Karpas-422 (cell line): ENCODE results near the gene DGKZ. TPM values are rescaled to one million over a fixed set of nuclear protein-coding genes. Genes with fewer than 3 reads are reported as not detected.

Source experiments
- DNase-seq: peaks from one replicate; pipeline ENCODE4 v3.0.0-alpha.2; 2015
- H2AFZ ChIP-seq: fragments of 200-600 bp; sonication (generic); 2 replicates; pipeline ENCODE4 v1.6.1; 2014; ENCODE audit warnings: antibody characterized with exemption, low read length, mixed read lengths
- H3K27ac ChIP-seq: fragments of 200-600 bp; sonication (generic); 2 replicates; pipeline ENCODE4 v1.5.1; 2014; ENCODE audit warnings: mild to moderate bottlenecking, low read length, moderate library complexity
- H3K27me3 ChIP-seq: fragments of 200-600 bp; sonication (generic); 2 replicates; pipeline ENCODE4 v1.6.1; 2014; ENCODE audit warnings: low read length, mixed read lengths
- H3K36me3 ChIP-seq: fragments of 200-600 bp; sonication (generic); 2 replicates; pipeline ENCODE4 v1.6.1; 2014; ENCODE audit warnings: low read length, mixed read lengths; ENCODE audit not compliant: insufficient read depth
- H3K4me1 ChIP-seq: fragments of 200-600 bp; sonication (generic); 2 replicates; pipeline ENCODE4 v1.6.1; 2014; ENCODE audit warnings: mild to moderate bottlenecking, low read length, mixed read lengths
- H3K4me2 ChIP-seq: fragments of 200-600 bp; sonication (generic); 2 replicates; pipeline ENCODE4 v1.6.1; 2014; ENCODE audit warnings: low read length, low read depth, mild to moderate bottlenecking; ENCODE audit not compliant: poor library complexity, severe bottlenecking
- H3K4me3 ChIP-seq: fragments of 200-600 bp; sonication (generic); 2 replicates; pipeline ENCODE4 v1.5.1; 2014; ENCODE audit warnings: mild to moderate bottlenecking, antibody characterized with exemption, low read length, mixed read lengths
- H3K79me2 ChIP-seq: fragments of 200-600 bp; sonication (generic); 2 replicates; pipeline ENCODE4 v1.6.1; 2014; ENCODE audit warnings: mild to moderate bottlenecking, low read length, mixed read lengths
- H3K9ac ChIP-seq: fragments of 200-600 bp; sonication (generic); 2 replicates; pipeline ENCODE4 v1.6.0; 2014; ENCODE audit warnings: low read length
- H3K9me2 ChIP-seq: fragments of 200-600 bp; sonication (generic), shearing (Covaris generic); replicated peaks from 2 replicates; pipeline ENCODE4 v1.6.0; 2014; ENCODE audit warnings: mild to moderate bottlenecking, low read length, moderate library complexity; ENCODE audit not compliant: insufficient read depth
- H3K9me3 ChIP-seq: fragments of 300-700, 200-600 bp; sonication (generic); 2 replicates; pipeline ENCODE4 v1.6.1; 2014; ENCODE audit warnings: low read length, mixed read lengths
- H4K20me1 ChIP-seq: fragments of 200-600 bp; sonication (generic); 2 replicates; pipeline ENCODE4 v1.6.1; 2014; ENCODE audit warnings: mild to moderate bottlenecking, antibody characterized with exemption, low read length, low read depth; ENCODE audit not compliant: insufficient read depth
- total RNA-seq: library from RNA; depleted of rRNA; stranded (reverse); fragments of >200 nt; shearing (Covaris generic); gene quantifications from 2 replicates; pipeline ENCODE4 v1.2.3, GENCODE V29; 2014; ENCODE audit warnings: low replicate concordance

The DGKZ gene
- total RNA-seq, 1 experiment from 2014 or later = 59.4 TPM

GRCh38 chr11:46383974-46384701 is 36.9 kb downstream of the DGKZ start:
- no peak for DNase-seq
- no peak overlapping the region for H3K4me3 ChIP-seq
- no peaks in the 10 kb centered on the region for H3K9me3 ChIP-seq
- no peaks in the 10 kb centered on the region for H3K36me3 ChIP-seq
- H3K9me2 ChIP-seq = no peaks in the 10 kb centered on the region
- H3K4me2 ChIP-seq = no peak overlapping the region
- no peak overlapping the region for H2AFZ ChIP-seq
- H4K20me1 ChIP-seq = peaks cover 8% of the 10 kb centered on the region; the same call in 1 of the 2 replicates
- no peaks in the 10 kb centered on the region for H3K79me2 ChIP-seq
- peaks cover 32% of the 10 kb centered on the region for H3K4me1 ChIP-seq
- H3K27me3 ChIP-seq = no peaks in the 10 kb centered on the region
- no peak overlapping the region for H3K9ac ChIP-seq
- H3K27ac ChIP-seq = no peak overlapping the region

GRCh38 chr11:46385169-46386004 is 38.1 kb downstream of the DGKZ start:
- Histone ChIP-seq H3K4me1 (peaks cover 38% of the 10 kb centered on the region), H3K36me3 (no peaks in the 10 kb centered on the region), H4K20me1 (peaks cover 7% of the 10 kb centered on the region; the same call in 1 of the 2 replicates), H2AFZ (no peak overlapping the region), H3K4me2 (no peak overlapping the region), H3K79me2 (no peaks in the 10 kb centered on the region), H3K27ac (no peak overlapping the region), H3K9me2 (no peaks in the 10 kb centered on the region), H3K9ac (no peak overlapping the region), H3K9me3 (no peaks in the 10 kb centered on the region), H3K27me3 (no peaks in the 10 kb centered on the region), H3K4me3 (no peak overlapping the region)
- DNase-seq = no peak

GRCh38 chr11:46386005-46386578 is 38.8 kb downstream of the DGKZ start:
- Histone ChIP-seq H3K4me3 (no peak overlapping the region), H3K36me3 (no peaks in the 10 kb centered on the region), H3K9ac (no peak overlapping the region), H3K27ac (no peak overlapping the region), H3K79me2 (no peaks in the 10 kb centered on the region), H3K9me3 (no peaks in the 10 kb centered on the region), H3K9me2 (no peaks in the 10 kb centered on the region), H3K4me1 (peaks cover 31% of the 10 kb centered on the region), H2AFZ (no peak overlapping the region), H3K4me2 (no peak overlapping the region), H3K27me3 (no peaks in the 10 kb centered on the region), H4K20me1 (peaks cover 4% of the 10 kb centered on the region; the same call in 1 of the 2 replicates)
- DNase-seq = no peak

- no peak for DNase-seq
- no peak overlapping the region for H3K9ac ChIP-seq
- H3K36me3 ChIP-seq = no peaks in the 10 kb centered on the region
- peaks cover 29% of the 10 kb centered on the region for H3K4me1 ChIP-seq
- no peaks in the 10 kb centered on the region for H3K27me3 ChIP-seq
- H3K79me2 ChIP-seq = no peaks in the 10 kb centered on the region
- no peaks in the 10 kb centered on the region for H3K9me2 ChIP-seq
- no peak overlapping the region for H3K4me2 ChIP-seq
- no peak overlapping the region for H3K27ac ChIP-seq
- no peak overlapping the region for H3K4me3 ChIP-seq
- no peaks in the 10 kb centered on the region for H3K9me3 ChIP-seq
- peaks cover 4% of the 10 kb centered on the region; the same call in 1 of the 2 replicates for H4K20me1 ChIP-seq
- H2AFZ ChIP-seq = no peak overlapping the region
These were observed 39.4 kb downstream of the DGKZ start for GRCh38 chr11:46386674-46387073.

GRCh38 chr11:46387456-46387855 is 40.2 kb downstream of the DGKZ start:
- H3K9ac ChIP-seq = no peak overlapping the region
- H3K79me2 ChIP-seq = no peaks in the 10 kb centered on the region
- no peaks in the 10 kb centered on the region for H3K9me3 ChIP-seq
- peaks cover 26% of the 10 kb centered on the region for H3K4me1 ChIP-seq
- no peaks in the 10 kb centered on the region for H3K36me3 ChIP-seq
- peaks cover 1% of the 10 kb centered on the region; the same call in 1 of the 2 replicates for H4K20me1 ChIP-seq
- H3K4me2 ChIP-seq = no peak overlapping the region
- H3K27me3 ChIP-seq = no peaks in the 10 kb centered on the region
- no peak overlapping the region for H2AFZ ChIP-seq
- H3K27ac ChIP-seq = no peak overlapping the region
- DNase-seq = no peak
- H3K4me3 ChIP-seq = no peak overlapping the region
- H3K9me2 ChIP-seq = no peaks in the 10 kb centered on the region

GRCh38 chr11:46387919-46388618 is 40.8 kb downstream of the DGKZ start:
- H2AFZ ChIP-seq = no peak overlapping the region
- H3K4me2 ChIP-seq = no peak overlapping the region
- no peak for DNase-seq
- no peak overlapping the region for H3K27ac ChIP-seq
- no peaks in the 10 kb centered on the region for H3K27me3 ChIP-seq
- no peaks in the 10 kb centered on the region for H3K9me2 ChIP-seq
- no peaks in the 10 kb centered on the region for H3K79me2 ChIP-seq
- H3K9ac ChIP-seq = no peak overlapping the region
- no peaks in the 10 kb centered on the region for H3K9me3 ChIP-seq
- no peak overlapping the region for H3K4me3 ChIP-seq
- H3K36me3 ChIP-seq = no peaks in the 10 kb centered on the region
- peaks cover 5% of the 10 kb centered on the region; the same call in 1 of the 2 replicates for H4K20me1 ChIP-seq
- peaks cover 30% of the 10 kb centered on the region for H3K4me1 ChIP-seq

GRCh38 chr11:46388619-46389449 is 41.6 kb downstream of the DGKZ start:
- Histone ChIP-seq H3K27ac (no peak overlapping the region), H3K9me3 (no peaks in the 10 kb centered on the region), H3K9ac (no peak overlapping the region), H3K9me2 (no peaks in the 10 kb centered on the region), H3K27me3 (no peaks in the 10 kb centered on the region), H4K20me1 (peaks cover 11% of the 10 kb centered on the region), H3K4me2 (peak overlapping the region; percentile 83), H2AFZ (no peak overlapping the region), H3K36me3 (no peaks in the 10 kb centered on the region), H3K4me1 (peaks cover 30% of the 10 kb centered on the region), H3K79me2 (no peaks in the 10 kb centered on the region), H3K4me3 (peak overlapping the region; percentile 70; the same call in 1 of the 2 replicates)
- DNase-seq = no peak
